Measurements from ENCODE around the gene HPGD. TPM values are rescaled to one million over a fixed set of nuclear protein-coding genes. Genes with fewer than 3 reads are reported as not detected.

The HPGD gene
- total and polyA plus RNA-seq, 9 of the 15 experiments (the other 6 are each of a cell fraction or from before 2014, with no cell fraction given) = 2.3 to 8.6 (median 4.8) TPM

DNA sequence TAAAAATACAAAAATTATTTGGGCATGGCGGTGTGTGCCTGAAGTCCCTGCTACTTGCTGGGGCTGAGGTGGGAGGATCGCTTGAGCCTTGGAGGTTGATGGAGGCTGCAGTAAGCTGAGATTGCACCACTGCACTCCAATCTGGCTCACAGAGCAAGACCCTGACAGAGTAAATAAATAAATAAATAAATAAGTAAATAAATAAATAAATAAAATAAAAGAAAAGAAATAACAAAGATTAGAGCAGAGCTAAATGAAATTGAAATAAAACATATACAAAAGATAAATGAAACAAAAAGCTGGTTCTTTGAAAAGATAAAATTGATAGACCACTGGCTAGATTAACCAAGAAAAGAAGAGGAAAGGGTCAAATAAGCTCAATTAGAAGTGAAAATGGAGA, 43.1 kb downstream of the HPGD start:
- Histone ChIP-seq H3K27ac (ENCODE audit: extremely low read depth, low read depth, low read length) (no peak overlapping the region), H3K4me3 (no peak overlapping the region), H3K36me3 (ENCODE audit: control insufficient read depth, insufficient read depth, low read length) (no peaks in the 10 kb centered on the region), H3K9me3 (replicated peaks; ENCODE audit: control insufficient read depth, insufficient read depth, low read depth, low read length) (no peaks in the 10 kb centered on the region), H2AFZ (ENCODE audit: low read depth, low read length) (no peak overlapping the region), H3K9me1 (ENCODE audit: control insufficient read depth, insufficient read depth, low read length) (no peaks in the 10 kb centered on the region), H3K27me3 (ENCODE audit: control insufficient read depth in 2 of 2, insufficient read depth in 2 of 2, low read length in 2 of 2) (no peaks in the 10 kb centered on the region), H4K20me1 (replicated peaks; ENCODE audit: control insufficient read depth, insufficient read depth, low read length) (no peaks in the 10 kb centered on the region), H3K9ac (ENCODE audit: insufficient read depth in 1 of 2, low read depth in 2 of 2, low read length in 2 of 2) (no peak overlapping the region), H3K79me2 (ENCODE audit: control insufficient read depth, insufficient read depth, low read length) (no peaks in the 10 kb centered on the region), H3K4me1 (replicated peaks in 1 of 2; ENCODE audit: control insufficient read depth in 2 of 2, insufficient read depth in 2 of 2, low read length in 2 of 2) (peaks cover 0 to 12% of the 10 kb centered on the region in 2 experiments; a peak in 2 of 5 replicates), H3K4me2 (ENCODE audit: insufficient read depth, low read length) (no peak overlapping the region)
- ChIA-PET CTCF (ENCODE audit: low intra/inter-chr PET ratio) (no interaction called here), POLR2A (no interaction called here)
- in situ Hi-C loops (cut with MboI) = no loop called here
- FAIRE-seq = no peak
- no peak for TF ChIP-seq NFE2L1 (tag; IDR thresholded peaks at IDR 0.05; ENCODE audit: borderline replicate concordance, low read depth)
- TF ChIP-seq ETV1 (tag; conservative IDR thresholded peaks at IDR 0.05; ENCODE audit: low read depth) = no peak
- no peak for TF ChIP-seq SETDB1 (IDR thresholded peaks at IDR 0.05; ENCODE audit: low read length)
- TF ChIP-seq, protein P1, sequence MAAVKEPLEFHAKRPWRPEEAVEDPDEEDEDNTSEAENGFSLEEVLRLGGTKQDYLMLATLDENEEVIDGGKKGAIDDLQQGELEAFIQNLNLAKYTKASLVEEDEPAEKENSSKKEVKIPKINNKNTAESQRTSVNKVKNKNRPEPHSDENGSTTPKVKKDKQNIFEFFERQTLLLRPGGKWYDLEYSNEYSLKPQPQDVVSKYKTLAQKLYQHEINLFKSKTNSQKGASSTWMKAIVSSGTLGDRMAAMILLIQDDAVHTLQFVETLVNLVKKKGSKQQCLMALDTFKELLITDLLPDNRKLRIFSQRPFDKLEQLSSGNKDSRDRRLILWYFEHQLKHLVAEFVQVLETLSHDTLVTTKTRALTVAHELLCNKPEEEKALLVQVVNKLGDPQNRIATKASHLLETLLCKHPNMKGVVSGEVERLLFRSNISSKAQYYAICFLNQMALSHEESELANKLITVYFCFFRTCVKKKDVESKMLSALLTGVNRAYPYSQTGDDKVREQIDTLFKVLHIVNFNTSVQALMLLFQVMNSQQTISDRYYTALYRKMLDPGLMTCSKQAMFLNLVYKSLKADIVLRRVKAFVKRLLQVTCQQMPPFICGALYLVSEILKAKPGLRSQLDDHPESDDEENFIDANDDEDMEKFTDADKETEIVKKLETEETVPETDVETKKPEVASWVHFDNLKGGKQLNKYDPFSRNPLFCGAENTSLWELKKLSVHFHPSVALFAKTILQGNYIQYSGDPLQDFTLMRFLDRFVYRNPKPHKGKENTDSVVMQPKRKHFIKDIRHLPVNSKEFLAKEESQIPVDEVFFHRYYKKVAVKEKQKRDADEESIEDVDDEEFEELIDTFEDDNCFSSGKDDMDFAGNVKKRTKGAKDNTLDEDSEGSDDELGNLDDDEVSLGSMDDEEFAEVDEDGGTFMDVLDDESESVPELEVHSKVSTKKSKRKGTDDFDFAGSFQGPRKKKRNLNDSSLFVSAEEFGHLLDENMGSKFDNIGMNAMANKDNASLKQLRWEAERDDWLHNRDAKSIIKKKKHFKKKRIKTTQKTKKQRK (IDR thresholded peaks at IDR 0.05; ENCODE audit: borderline replicate concordance, low read depth, low read length) = no peak
- TF ChIP-seq PHTF2 (CRISPR knock-in tag; IDR thresholded peaks at IDR 0.05) = no peak
- TF ChIP-seq GTF2E2 (tag; IDR thresholded peaks at IDR 0.05) = no peak
- no peak for TF ChIP-seq ZNF778 (CRISPR knock-in tag; IDR thresholded peaks at IDR 0.05)
- TF ChIP-seq, protein P2, sequence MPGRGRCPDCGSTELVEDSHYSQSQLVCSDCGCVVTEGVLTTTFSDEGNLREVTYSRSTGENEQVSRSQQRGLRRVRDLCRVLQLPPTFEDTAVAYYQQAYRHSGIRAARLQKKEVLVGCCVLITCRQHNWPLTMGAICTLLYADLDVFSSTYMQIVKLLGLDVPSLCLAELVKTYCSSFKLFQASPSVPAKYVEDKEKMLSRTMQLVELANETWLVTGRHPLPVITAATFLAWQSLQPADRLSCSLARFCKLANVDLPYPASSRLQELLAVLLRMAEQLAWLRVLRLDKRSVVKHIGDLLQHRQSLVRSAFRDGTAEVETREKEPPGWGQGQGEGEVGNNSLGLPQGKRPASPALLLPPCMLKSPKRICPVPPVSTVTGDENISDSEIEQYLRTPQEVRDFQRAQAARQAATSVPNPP (IDR thresholded peaks at IDR 0.05; ENCODE audit: borderline replicate concordance, insufficient read depth, insufficient read length) = no peak
- TF ChIP-seq KLF6 (CRISPR knock-in tag; IDR thresholded peaks at IDR 0.05; ENCODE audit: borderline replicate concordance) = no peak
- TF ChIP-seq SP2 (IDR thresholded peaks at IDR 0.05; ENCODE audit: extremely low read depth, low read depth, low read length, poor library complexity, severe bottlenecking) = no peak
- TF ChIP-seq SPI1 (IDR thresholded peaks at IDR 0.05; ENCODE audit: borderline replicate concordance, low read depth, low read length) = no peak
- no peak for TF ChIP-seq ZNF695 (CRISPR knock-in tag; IDR thresholded peaks at IDR 0.05)
- no peak for TF ChIP-seq RFX7 (CRISPR knock-in tag; IDR thresholded peaks at IDR 0.05)
- TF ChIP-seq ELF4 (CRISPR knock-in tag; IDR thresholded peaks at IDR 0.05) = no peak
- WGBS (ENCODE audit: insufficient coverage, low coverage, missing lambda C conversion rate) = 86% methylated on average over 2 of the region's 2 CpGs
- BruUV-seq (replicated peaks) = no TSS peak
- no peak for ATAC-seq
- DNase-seq (ENCODE audit: extremely low read depth in 1 of 4, low spot score in 3 of 4) = no peak
- intact Hi-C loops (cut with micrococcal nuclease) = no loop called here
